HEK293T (cell line): ENCODE measurements around the gene ARNT2.

Experiments used
- CTCF ChIA-PET: fragments of 350-600 bp; formaldehyde crosslinking; extraction: SDS; loops from one replicate; lab custom pipeline; 2021; ENCODE audit warnings: antibody characterized with exemption, inconsistent platforms; lab: Yijun Ruan, JAX
- POLR2A ChIA-PET: fragments of 350-600 bp; formaldehyde crosslinking; extraction: SDS; loops from one replicate; lab custom pipeline; 2020; ENCODE audit warnings: antibody characterized with exemption, inconsistent platforms; lab: Yijun Ruan, JAX
- DNase-seq: peaks from one replicate; pipeline ENCODE4 v3.0.0; 2012; ENCODE audit warnings: mixed read lengths; ENCODE audit errors: extremely low spot score
- ARNT ChIP-seq: fragments of 450-650 bp; IDR thresholded peaks from 2 replicates; pipeline ENCODE4 v1.6.1; 2017; ENCODE audit warnings: mild to moderate bottlenecking
- BHLHE40 ChIP-seq: fragments of 450-650 bp; IDR thresholded peaks from 2 replicates; pipeline ENCODE4 v1.6.1; 2016; ENCODE audit warnings: mild to moderate bottlenecking, moderate library complexity, borderline replicate concordance
- CTBP1 ChIP-seq: fragments of 450-650 bp; IDR thresholded peaks from 2 replicates; pipeline ENCODE4 v1.6.1; 2016; ENCODE audit warnings: borderline replicate concordance
- ELF4 ChIP-seq: fragments of 450-650 bp; IDR thresholded peaks from 2 replicates; pipeline ENCODE4 v1.6.1; 2017; ENCODE audit warnings: antibody characterized with exemption
- FOXA1 ChIP-seq: fragments of 450-650 bp; IDR thresholded peaks from 2 replicates; pipeline ENCODE4 v1.6.1; 2016; ENCODE audit warnings: mild to moderate bottlenecking
- FOXK2 ChIP-seq: fragments of 450-650 bp; IDR thresholded peaks from 2 replicates; pipeline ENCODE4 v1.6.1; 2016; ENCODE audit warnings: mild to moderate bottlenecking
- FOXM1 ChIP-seq: fragments of 450-650 bp; IDR thresholded peaks from 2 replicates; pipeline ENCODE4 v1.6.1; 2017; ENCODE audit warnings: mild to moderate bottlenecking, borderline replicate concordance
- HDGF ChIP-seq: fragments of 450-650 bp; IDR thresholded peaks from 2 replicates; pipeline ENCODE4 v1.6.1; 2017; ENCODE audit warnings: antibody characterized with exemption, borderline replicate concordance
- L3MBTL2 ChIP-seq: fragments of 450-650 bp; conservative IDR thresholded peaks from 2 replicates; pipeline ENCODE4 v1.6.1; 2016; ENCODE audit warnings: mild to moderate bottlenecking
- LEF1 ChIP-seq: fragments of 450-650 bp; IDR thresholded peaks from 2 replicates; pipeline ENCODE4 v1.6.1; 2017; ENCODE audit warnings: mild to moderate bottlenecking, borderline replicate concordance
- NFRKB ChIP-seq: fragments of 450-650 bp; IDR thresholded peaks from 2 replicates; pipeline ENCODE4 v1.6.1; 2016; ENCODE audit warnings: mild to moderate bottlenecking, moderate library complexity
- PKNOX1 ChIP-seq: fragments of 450-650 bp; IDR thresholded peaks from 2 replicates; pipeline ENCODE4 v1.6.1; 2016
- SP1 ChIP-seq: fragments of 450-650 bp; IDR thresholded peaks from 2 replicates; pipeline ENCODE4 v1.6.1; 2017
- SUZ12 ChIP-seq: fragments of 450-650 bp; IDR thresholded peaks from 2 replicates; pipeline ENCODE4 v1.6.1; 2016; ENCODE audit warnings: mild to moderate bottlenecking
- TARDBP ChIP-seq: fragments of 450-650 bp; IDR thresholded peaks from 2 replicates; pipeline ENCODE4 v1.6.1; 2016
- ZNF384 ChIP-seq: fragments of 450-650 bp; IDR thresholded peaks from 2 replicates; pipeline ENCODE4 v1.6.1; 2016

Gene ARNT2

GRCh38 chr15:80591471-80591870 lies 187.3 kb downstream of the ARNT2 start:
- CTCF ChIA-PET: no interaction called here
- POLR2A ChIA-PET: no interaction called here
- TF ChIP-seq ARNT (no peak), TARDBP (no peak), FOXM1 (no peak), SUZ12 (no peak), ELF4 (no peak), LEF1 (no peak), ZNF384 (no peak)
- DNase-seq: no peak

- no peak for DNase-seq
- ChIA-PET POLR2A (no interaction called here), CTCF (no interaction called here)
- TF ChIP-seq ELF4: no peak
- TF ChIP-seq SUZ12: no peak
- TF ChIP-seq HDGF: no peak
- no peak for TF ChIP-seq BHLHE40
- TF ChIP-seq L3MBTL2: no peak
- TF ChIP-seq FOXM1: no peak
- TF ChIP-seq FOXK2: no peak
- TF ChIP-seq LEF1: no peak
- TF ChIP-seq FOXA1: no peak
Observed at GRCh38 chr15:80591938-80592825, 188.0 kb downstream of the ARNT2 start.

- no peak for DNase-seq
- POLR2A ChIA-PET: no interaction called here
- TF ChIP-seq FOXK2 (no peak), ELF4 (no peak), CTBP1 (no peak), FOXM1 (no peak), NFRKB (no peak), ARNT (no peak), LEF1 (no peak), L3MBTL2 (no peak), PKNOX1 (no peak), HDGF (no peak), SP1 (no peak), TARDBP (no peak)
- CTCF ChIA-PET: no interaction called here
Observed at GRCh38 chr15:80593486-80594030, 189.4 kb downstream of the ARNT2 start.

GRCh38 chr15:80594091-80594889 lies 190.1 kb downstream of the ARNT2 start:
- POLR2A ChIA-PET: no interaction called here
- TF ChIP-seq SP1: no peak
- TF ChIP-seq FOXM1: no peak
- no peak for TF ChIP-seq ELF4
- TF ChIP-seq NFRKB: no peak
- TF ChIP-seq SUZ12: no peak
- TF ChIP-seq TARDBP: no peak
- no peak for TF ChIP-seq HDGF
- no peak for TF ChIP-seq ZNF384
- no peak for TF ChIP-seq LEF1
- TF ChIP-seq L3MBTL2: no peak
- TF ChIP-seq ARNT: no peak
- TF ChIP-seq CTBP1: no peak
- no peak for TF ChIP-seq FOXK2
- TF ChIP-seq PKNOX1: no peak
- no peak for TF ChIP-seq BHLHE40
- TF ChIP-seq FOXA1: no peak
- DNase-seq: no peak
- CTCF ChIA-PET: no interaction called here

- DNase-seq: no peak
- ChIA-PET CTCF (interaction anchor here (1.3 kb wide), 1 partner anchor 9 kb away, joined by 3 read pairs; no protein-coding TSS in a partner anchor), POLR2A (no interaction called here)
- TF ChIP-seq NFRKB: no peak
- TF ChIP-seq HDGF: no peak
- TF ChIP-seq SUZ12: no peak
- TF ChIP-seq ELF4: no peak
- TF ChIP-seq FOXM1: no peak
- no peak for TF ChIP-seq LEF1
- no peak for TF ChIP-seq FOXK2
- no peak for TF ChIP-seq ZNF384
Observed at GRCh38 chr15:80595396-80595795, 191.2 kb downstream of the ARNT2 start.

- CTCF ChIA-PET: interaction anchor here (1.0 to 1.3 kb wide), 2 partner anchors 10 to 12 kb away, joined by 3 read pairs; no protein-coding TSS in a partner anchor
- DNase-seq: no peak
- POLR2A ChIA-PET: no interaction called here
- TF ChIP-seq ZNF384 (no peak), L3MBTL2 (no peak), SP1 (no peak), FOXM1 (no peak), ELF4 (no peak), FOXK2 (no peak), FOXA1 (no peak), CTBP1 (no peak), BHLHE40 (no peak), TARDBP (no peak), SUZ12 (no peak), LEF1 (no peak), HDGF (no peak), ARNT (no peak), PKNOX1 (no peak), NFRKB (no peak)
Observed at GRCh38 chr15:80596521-80596976, 192.4 kb downstream of the ARNT2 start.
